ENCODE data around the gene MCF2L. TPM values are rescaled to one million over a fixed set of nuclear protein-coding genes. Genes with fewer than 3 reads are reported as not detected.

The MCF2L gene
- total RNA-seq, 1 experiment from 2014 or later = 5.9 TPM

DNA sequence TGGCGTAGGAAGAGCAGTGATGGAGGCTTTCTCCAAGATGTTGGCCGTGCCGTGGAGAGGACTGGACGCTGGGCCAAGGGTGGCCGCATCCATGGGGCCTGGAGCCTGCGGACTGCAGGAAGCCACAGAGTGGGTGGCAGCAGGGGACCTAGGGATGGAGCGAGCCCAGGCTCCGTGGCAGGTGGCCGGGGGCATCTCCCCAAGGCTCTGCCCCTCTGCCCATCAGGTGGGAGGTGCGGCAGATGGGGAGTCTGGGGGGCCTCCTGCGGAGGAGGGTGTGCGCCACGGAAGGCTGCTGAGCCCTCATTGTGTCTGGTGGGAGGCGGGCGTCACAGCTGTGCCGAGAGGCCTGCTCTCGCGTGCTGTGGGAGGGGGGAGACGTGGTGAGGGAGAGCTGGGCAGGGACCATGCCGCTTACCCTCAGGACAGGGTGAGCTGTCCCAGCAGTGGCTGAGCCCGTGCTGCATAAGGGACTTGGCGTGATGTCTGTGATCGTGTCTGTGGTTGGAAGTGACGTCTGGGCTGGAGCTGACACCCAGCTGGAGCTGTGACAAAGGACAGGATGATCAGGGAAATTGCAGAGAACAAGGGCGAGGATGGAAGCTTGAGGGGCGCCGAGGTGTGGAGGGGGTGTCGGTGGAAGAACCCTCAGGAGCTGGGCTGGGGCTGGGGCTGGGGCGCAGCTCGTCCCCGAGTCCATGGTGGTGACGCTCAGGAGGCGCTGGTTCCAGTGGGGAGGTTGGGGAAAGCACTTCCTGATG is 13.4 kb downstream of the MCF2L start:
- no peaks in the 10 kb centered on the region for H3K4me1 ChIP-seq (ENCODE audit: insufficient read depth, low read length)
- H3K27me3 ChIP-seq (ENCODE audit: low read length) = no peaks in the 10 kb centered on the region
- H3K9me3 ChIP-seq (ENCODE audit: low read length) = no peaks in the 10 kb centered on the region
- ChIA-PET POLR2A (ENCODE audit: unreplicated experiment) (no interaction called here), CTCF (no interaction called here)
- H3K4me3 ChIP-seq (ENCODE audit: low read length) = no peak overlapping the region
- TF ChIP-seq EZH2 (IDR thresholded peaks at IDR 0.05; ENCODE audit: low read length, unreplicated experiment) (no peak), EZH2phosphoT487 (IDR thresholded peaks at IDR 0.05; ENCODE audit: borderline replicate concordance, low read length) (no peak)
- TF ChIP-seq, protein P1, sequence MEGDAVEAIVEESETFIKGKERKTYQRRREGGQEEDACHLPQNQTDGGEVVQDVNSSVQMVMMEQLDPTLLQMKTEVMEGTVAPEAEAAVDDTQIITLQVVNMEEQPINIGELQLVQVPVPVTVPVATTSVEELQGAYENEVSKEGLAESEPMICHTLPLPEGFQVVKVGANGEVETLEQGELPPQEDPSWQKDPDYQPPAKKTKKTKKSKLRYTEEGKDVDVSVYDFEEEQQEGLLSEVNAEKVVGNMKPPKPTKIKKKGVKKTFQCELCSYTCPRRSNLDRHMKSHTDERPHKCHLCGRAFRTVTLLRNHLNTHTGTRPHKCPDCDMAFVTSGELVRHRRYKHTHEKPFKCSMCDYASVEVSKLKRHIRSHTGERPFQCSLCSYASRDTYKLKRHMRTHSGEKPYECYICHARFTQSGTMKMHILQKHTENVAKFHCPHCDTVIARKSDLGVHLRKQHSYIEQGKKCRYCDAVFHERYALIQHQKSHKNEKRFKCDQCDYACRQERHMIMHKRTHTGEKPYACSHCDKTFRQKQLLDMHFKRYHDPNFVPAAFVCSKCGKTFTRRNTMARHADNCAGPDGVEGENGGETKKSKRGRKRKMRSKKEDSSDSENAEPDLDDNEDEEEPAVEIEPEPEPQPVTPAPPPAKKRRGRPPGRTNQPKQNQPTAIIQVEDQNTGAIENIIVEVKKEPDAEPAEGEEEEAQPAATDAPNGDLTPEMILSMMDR (conservative IDR thresholded peaks at IDR 0.05; ENCODE audit: low read depth, low read length) = no peak
- no TSS peak for BruUV-seq (replicated peaks)
- H3F3A ChIP-seq (ENCODE audit: low read length, unreplicated experiment) = no peaks in the 10 kb centered on the region
- ATAC-seq = no peak
- no peak for DNase-seq
- intact Hi-C loops (cut with micrococcal nuclease) = no loop called here
- no peaks in the 10 kb centered on the region for H3K36me3 ChIP-seq (ENCODE audit: low read depth, low read length)
- H3K79me2 ChIP-seq (ENCODE audit: low read length) = no peaks in the 10 kb centered on the region
- no peaks in the 10 kb centered on the region for H3K9me2 ChIP-seq (replicated peaks; ENCODE audit: low read length)
- H3K9ac ChIP-seq (ENCODE audit: low read length) = no peak overlapping the region
- no peak overlapping the region for H2AFZ ChIP-seq (ENCODE audit: low read length)
- no peaks in the 10 kb centered on the region for H4K20me1 ChIP-seq (ENCODE audit: low read length)
- no peak overlapping the region for H3K27ac ChIP-seq (ENCODE audit: low read length)
- no peak overlapping the region for H3K4me2 ChIP-seq (ENCODE audit: low read length)

DNA sequence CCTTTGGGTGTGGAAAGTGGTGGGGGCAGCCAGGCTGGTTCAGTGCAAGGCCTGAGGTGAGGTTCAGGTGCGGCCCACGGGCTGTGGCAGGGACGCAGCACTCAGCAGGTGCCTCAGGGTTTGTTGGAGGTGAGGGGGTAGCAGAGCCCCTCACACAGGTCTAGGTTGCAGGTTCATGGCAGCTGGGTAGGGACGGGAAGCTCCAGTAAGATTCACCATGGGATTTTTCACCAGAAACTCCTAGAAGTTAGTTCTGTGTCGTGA is 14.0 kb downstream of the MCF2L start:
- Histone ChIP-seq H2AFZ (ENCODE audit: low read length) (no peak overlapping the region), H3F3A (ENCODE audit: low read length, unreplicated experiment) (no peaks in the 10 kb centered on the region), H3K4me1 (ENCODE audit: insufficient read depth, low read length) (no peaks in the 10 kb centered on the region), H3K9me2 (replicated peaks; ENCODE audit: low read length) (no peaks in the 10 kb centered on the region), H3K27me3 (ENCODE audit: low read length) (no peaks in the 10 kb centered on the region), H3K27ac (ENCODE audit: low read length) (no peak overlapping the region), H3K36me3 (ENCODE audit: low read depth, low read length) (no peaks in the 10 kb centered on the region), H3K9me3 (ENCODE audit: low read length) (no peaks in the 10 kb centered on the region), H3K4me2 (ENCODE audit: low read length) (no peak overlapping the region), H3K4me3 (ENCODE audit: low read length) (no peak overlapping the region), H4K20me1 (ENCODE audit: low read length) (no peaks in the 10 kb centered on the region), H3K9ac (ENCODE audit: low read length) (no peak overlapping the region), H3K79me2 (ENCODE audit: low read length) (no peaks in the 10 kb centered on the region)
- ATAC-seq (no peak), DNase-seq (no peak)
- intact Hi-C loops (cut with micrococcal nuclease) = no loop called here
- POLR2A ChIA-PET (ENCODE audit: unreplicated experiment) = no interaction called here
- TF ChIP-seq, protein P1 (conservative IDR thresholded peaks at IDR 0.05; ENCODE audit: low read depth, low read length) = no peak
- TF ChIP-seq EZH2phosphoT487 (IDR thresholded peaks at IDR 0.05; ENCODE audit: borderline replicate concordance, low read length) (no peak), EZH2 (IDR thresholded peaks at IDR 0.05; ENCODE audit: low read length, unreplicated experiment) (no peak)
- no TSS peak for BruUV-seq (replicated peaks)
- CTCF ChIA-PET = no interaction called here

DNA sequence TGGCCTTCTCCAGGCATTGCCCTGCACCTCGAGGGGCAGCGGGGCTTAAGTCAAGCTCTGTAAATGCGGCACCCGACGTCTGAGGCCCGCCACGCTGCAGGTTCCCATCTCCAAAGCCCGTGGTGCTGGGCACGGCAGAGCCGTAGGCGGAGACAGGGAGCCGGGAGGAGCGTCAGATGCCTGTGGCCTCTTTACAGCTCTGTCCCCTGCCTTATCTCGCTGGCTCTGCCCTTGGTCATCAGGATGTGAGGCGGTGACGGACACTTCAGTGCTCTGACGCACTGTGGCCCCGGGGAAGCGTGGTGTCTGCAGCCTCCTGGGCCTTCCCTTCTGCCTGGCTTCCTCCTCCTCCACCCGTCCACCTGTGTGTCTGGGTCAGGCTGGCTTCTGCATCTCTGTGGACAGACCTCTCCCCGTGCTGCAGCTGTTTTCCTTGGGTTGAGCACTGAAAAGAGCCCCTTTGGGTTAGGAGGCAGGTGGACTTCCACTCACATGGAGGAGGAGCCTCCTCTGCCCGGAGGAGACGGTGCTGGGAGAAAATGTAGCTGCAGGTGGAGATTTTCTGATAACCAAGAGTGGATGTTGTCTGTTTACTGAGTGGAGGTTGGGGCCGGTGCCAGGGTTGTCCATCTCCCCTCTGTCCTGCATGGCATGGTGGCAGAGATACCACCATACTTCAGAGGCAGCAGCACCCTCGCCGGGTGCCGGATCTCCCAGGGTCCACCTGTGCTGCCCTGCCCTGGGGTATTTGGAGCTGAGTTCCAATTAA is 14.6 kb downstream of the MCF2L start:
- Histone ChIP-seq H3K27ac (ENCODE audit: low read length) (no peak overlapping the region), H3K4me2 (ENCODE audit: low read length) (no peak overlapping the region), H3K4me1 (ENCODE audit: insufficient read depth, low read length) (no peaks in the 10 kb centered on the region), H3K9me2 (replicated peaks; ENCODE audit: low read length) (no peaks in the 10 kb centered on the region), H3K4me3 (ENCODE audit: low read length) (no peak overlapping the region), H3K9me3 (ENCODE audit: low read length) (no peaks in the 10 kb centered on the region), H4K20me1 (ENCODE audit: low read length) (no peaks in the 10 kb centered on the region), H3K79me2 (ENCODE audit: low read length) (no peaks in the 10 kb centered on the region), H3K9ac (ENCODE audit: low read length) (no peak overlapping the region), H2AFZ (ENCODE audit: low read length) (no peak overlapping the region), H3F3A (ENCODE audit: low read length, unreplicated experiment) (no peaks in the 10 kb centered on the region), H3K36me3 (ENCODE audit: low read depth, low read length) (no peaks in the 10 kb centered on the region), H3K27me3 (ENCODE audit: low read length) (no peaks in the 10 kb centered on the region)
- CTCF ChIA-PET = no interaction called here
- ATAC-seq (no peak), DNase-seq (no peak)
- TF ChIP-seq EZH2phosphoT487 (IDR thresholded peaks at IDR 0.05; ENCODE audit: borderline replicate concordance, low read length) = no peak
- intact Hi-C loops (cut with micrococcal nuclease) = no loop called here
- POLR2A ChIA-PET (ENCODE audit: unreplicated experiment) = no interaction called here
- BruUV-seq (replicated peaks) = no TSS peak
